ENCODE data around the gene SFXN5.
"Not testable (repeated sequence)": the region's sequence is repeated elsewhere in the genome, so short reads cannot be mapped to it uniquely, and the experiment has no call there.

SFXN5 gene

DNA sequence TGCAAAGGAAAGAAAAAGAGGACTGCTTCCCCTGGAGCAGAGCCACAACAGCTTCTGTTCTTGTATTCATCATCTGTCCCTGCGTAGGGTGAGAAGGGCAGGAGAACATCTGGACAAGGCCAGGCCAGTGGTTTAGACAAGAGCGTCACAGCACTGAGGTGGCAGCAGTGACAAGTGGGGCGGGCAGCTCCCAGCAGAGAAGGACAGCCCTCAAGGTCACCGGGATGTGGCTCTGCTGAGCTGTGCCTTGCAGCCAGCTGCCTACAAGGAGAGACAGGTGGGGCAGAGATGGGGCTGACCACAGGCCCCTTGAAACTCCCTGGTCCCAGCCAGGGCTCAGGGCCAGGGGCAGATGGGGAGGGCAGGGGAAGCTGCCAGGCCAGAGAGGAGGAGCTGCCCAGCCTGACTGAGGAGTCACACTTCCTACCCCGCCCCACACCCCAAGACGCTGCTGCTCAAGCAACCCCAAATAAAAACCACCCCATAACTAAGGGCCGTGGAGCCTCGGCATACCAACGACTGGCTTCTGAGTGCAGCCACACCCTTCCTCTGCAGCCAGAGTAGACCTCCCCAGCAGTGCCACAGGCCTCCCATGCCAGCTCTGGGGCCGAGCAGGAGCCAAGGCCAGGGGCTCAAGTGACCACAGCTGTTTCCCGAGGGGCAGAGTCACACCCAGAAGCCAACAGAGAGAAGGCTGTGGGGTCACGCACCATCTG lies 35.9 kb upstream of the SFXN5 start:
- Mint-ChIP-seq H3K4me3 (no peak overlapping the region), H3K9me3 (no peaks in the 10 kb centered on the region), H3K36me3 (ENCODE audit: low read depth) (peaks cover 2% of the 10 kb centered on the region), H3K4me1 (ENCODE audit: low read depth) (peaks cover 33% of the 10 kb centered on the region), H3K27ac (no peak overlapping the region), H3K27me3 (ENCODE audit: low read depth) (no peaks in the 10 kb centered on the region)

DNA sequence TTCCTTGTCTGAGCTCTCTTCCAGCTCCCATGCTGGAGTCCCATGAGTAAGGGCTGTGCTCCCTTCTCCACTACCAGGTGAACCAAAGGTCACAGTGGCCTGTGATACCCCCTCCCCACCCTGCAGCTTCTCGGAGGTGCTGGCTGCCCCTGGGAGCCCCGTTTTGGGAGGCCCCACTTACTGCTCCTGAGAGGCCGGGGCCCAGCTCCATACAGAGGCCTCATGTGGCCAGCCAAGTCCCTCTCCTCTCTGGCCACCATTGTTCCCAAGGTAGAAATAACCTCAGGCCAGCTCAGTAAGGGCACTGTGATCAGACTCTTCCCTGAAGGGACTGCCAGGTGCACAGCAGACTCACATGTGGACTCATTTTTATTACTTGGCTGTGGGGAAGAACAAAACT lies 35.3 kb upstream of the SFXN5 start:
- H3K27ac Mint-ChIP-seq, result no peak overlapping the region
- H3K36me3 Mint-ChIP-seq (ENCODE audit: low read depth), result peaks cover 2% of the 10 kb centered on the region
- H3K4me1 Mint-ChIP-seq (ENCODE audit: low read depth), result peaks cover 31% of the 10 kb centered on the region
- no peak overlapping the region for H3K4me3 Mint-ChIP-seq
- no peaks in the 10 kb centered on the region for H3K9me3 Mint-ChIP-seq
- H3K27me3 Mint-ChIP-seq (ENCODE audit: low read depth), result no peaks in the 10 kb centered on the region

DNA sequence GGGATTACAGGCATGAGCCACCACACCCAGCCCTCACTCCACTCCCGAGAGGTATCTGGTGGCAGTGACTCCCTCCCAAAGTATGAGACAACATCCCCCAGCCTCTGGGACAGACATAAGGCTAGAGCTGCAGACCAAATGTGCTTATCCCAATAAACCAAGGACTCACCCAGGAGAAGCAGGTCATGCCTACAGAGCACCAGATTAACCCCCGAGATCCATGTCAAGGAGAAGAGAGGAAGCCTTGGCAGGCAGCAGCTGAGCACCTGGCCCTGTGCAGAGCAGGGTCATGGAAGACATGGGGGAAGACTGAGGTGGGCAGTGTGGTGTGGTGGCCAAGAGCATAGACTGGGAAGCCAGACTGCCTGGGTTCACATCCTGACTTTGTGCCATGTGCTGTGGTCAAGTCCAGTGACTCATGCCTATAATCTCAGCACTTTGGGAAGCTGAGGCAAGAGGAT lies 34.0 kb upstream of the SFXN5 start:
- H3K4me3 Mint-ChIP-seq, result no peak overlapping the region
- no peaks in the 10 kb centered on the region for H3K9me3 Mint-ChIP-seq
- H3K4me1 Mint-ChIP-seq (ENCODE audit: low read depth), result peaks cover 19% of the 10 kb centered on the region
- no peaks in the 10 kb centered on the region for H3K27me3 Mint-ChIP-seq (ENCODE audit: low read depth)
- no peak overlapping the region for H3K27ac Mint-ChIP-seq
- peaks cover 2% of the 10 kb centered on the region for H3K36me3 Mint-ChIP-seq (ENCODE audit: low read depth)

DNA sequence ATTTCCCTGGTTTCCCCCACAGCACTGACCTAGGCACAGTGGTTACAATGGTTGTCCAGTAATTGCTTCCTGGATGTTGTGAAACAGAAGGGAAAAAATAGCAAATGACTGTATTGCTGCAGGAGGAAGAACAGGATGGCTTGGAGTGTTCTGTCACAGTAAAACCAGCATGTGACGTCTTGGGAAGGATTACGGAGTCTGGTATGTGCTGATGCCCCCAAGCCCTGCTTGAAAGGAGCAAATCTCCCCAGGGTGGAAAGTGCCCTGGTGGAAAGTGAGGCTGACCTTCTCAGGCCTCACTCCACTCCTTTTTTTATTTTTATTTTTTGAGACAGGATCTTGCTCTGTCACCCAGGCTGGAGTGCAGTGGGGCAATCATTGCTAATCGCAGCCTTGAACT lies 33.4 kb upstream of the SFXN5 start:
- H3K27ac Mint-ChIP-seq, result no peak overlapping the region
- no peaks in the 10 kb centered on the region for H3K27me3 Mint-ChIP-seq (ENCODE audit: low read depth)
- peaks cover 18% of the 10 kb centered on the region for H3K4me1 Mint-ChIP-seq (ENCODE audit: low read depth)
- no peak overlapping the region for H3K4me3 Mint-ChIP-seq
- H3K9me3 Mint-ChIP-seq, result no peaks in the 10 kb centered on the region
- H3K36me3 Mint-ChIP-seq (ENCODE audit: low read depth), result peaks cover 2% of the 10 kb centered on the region

DNA sequence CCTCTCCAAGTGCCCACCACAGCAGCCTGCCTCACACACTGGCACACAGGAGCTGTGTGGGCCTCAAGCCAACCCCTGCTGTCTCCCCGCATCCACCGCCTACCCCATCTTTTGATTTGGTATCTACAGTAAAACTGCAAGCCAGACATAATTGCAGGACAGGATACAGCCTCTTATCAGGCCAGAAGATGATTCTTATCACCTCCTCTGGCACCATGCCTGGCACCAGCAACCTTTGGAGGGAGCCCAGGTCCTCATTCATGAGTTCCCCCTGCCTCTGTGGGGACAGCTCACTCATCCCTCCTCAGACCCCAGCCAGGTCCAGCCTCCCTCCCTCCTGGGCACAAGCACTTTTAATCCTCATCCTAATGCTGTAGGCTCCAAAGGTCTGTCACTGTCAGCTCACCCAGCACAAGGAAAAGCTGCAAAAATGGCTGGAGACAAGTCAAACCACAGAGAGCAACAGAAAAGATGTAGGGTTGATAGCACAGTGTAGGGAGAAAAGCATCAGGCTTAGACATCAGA lies 31.6 kb upstream of the SFXN5 start:
- no peaks in the 10 kb centered on the region for H3K27me3 Mint-ChIP-seq (ENCODE audit: low read depth)
- no peaks in the 10 kb centered on the region for H3K9me3 Mint-ChIP-seq
- H3K4me1 Mint-ChIP-seq (ENCODE audit: low read depth), result peaks cover 18% of the 10 kb centered on the region
- H3K27ac Mint-ChIP-seq, result peak overlapping the region; percentile 2
- peaks cover 2% of the 10 kb centered on the region for H3K36me3 Mint-ChIP-seq (ENCODE audit: low read depth)
- H3K4me3 Mint-ChIP-seq, result no peak overlapping the region

DNA sequence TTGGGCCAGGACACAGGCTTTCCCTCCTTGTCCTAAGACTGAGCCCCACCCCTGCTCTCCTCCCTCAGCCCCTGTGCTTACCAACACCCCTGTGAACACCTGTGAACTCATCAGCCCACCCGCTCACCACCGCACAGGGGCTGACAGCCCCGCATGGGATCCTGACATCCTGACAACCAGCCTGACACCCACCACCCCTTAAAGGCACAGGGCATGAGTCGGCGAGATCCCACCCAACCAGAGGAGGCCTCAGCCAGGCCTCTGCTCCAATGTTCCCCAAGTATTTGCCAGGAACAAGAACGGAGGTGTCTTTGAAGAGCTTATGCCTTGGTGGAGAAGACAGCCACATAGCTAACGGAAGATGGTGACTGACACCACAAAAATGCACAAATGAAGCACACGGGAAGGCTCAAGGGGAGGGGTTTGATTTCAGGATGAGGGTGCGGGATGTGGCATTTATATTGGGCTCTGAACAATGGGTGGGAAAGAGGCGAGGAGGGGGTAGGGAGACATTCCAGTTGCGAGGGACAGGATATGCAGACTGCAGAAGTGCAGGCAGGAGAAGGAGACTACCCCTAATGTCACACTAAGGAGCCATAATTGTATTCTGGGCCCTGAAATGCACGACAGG lies 30.2 kb upstream of the SFXN5 start:
- Mint-ChIP-seq H3K9me3 (no peaks in the 10 kb centered on the region), H3K4me1 (ENCODE audit: low read depth) (peaks cover 11% of the 10 kb centered on the region)

DNA sequence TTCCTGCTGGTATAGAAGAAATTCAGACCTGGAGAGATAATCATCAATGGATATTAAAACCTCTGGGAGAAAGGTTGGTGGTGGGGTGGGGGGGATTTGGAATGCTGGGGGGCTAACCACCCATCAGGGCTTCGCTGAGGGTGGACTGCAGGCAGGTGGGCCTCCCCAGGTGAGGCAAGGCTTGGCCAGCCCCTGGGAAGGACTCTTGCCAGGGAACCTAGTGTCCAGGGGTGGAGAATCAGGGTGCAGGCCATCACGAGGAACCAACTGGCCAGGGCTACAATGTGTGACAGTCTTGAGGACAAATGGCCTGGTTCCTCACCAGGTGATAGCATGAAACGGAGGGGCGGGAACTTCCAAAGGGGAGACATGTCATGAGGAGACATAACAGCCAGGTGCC lies 29.4 kb upstream of the SFXN5 start:
- Mint-ChIP-seq H3K27me3 (ENCODE audit: low read depth) (no peaks in the 10 kb centered on the region), H3K9me3 (no peaks in the 10 kb centered on the region)

More for the DNA sequence above, 30.2 kb upstream of the SFXN5 start:
- Mint-ChIP-seq H3K27ac (no peak overlapping the region), H3K27me3 (ENCODE audit: low read depth) (no peaks in the 10 kb centered on the region), H3K36me3 (ENCODE audit: low read depth) (peaks cover 2% of the 10 kb centered on the region), H3K4me3 (no peak overlapping the region)

DNA sequence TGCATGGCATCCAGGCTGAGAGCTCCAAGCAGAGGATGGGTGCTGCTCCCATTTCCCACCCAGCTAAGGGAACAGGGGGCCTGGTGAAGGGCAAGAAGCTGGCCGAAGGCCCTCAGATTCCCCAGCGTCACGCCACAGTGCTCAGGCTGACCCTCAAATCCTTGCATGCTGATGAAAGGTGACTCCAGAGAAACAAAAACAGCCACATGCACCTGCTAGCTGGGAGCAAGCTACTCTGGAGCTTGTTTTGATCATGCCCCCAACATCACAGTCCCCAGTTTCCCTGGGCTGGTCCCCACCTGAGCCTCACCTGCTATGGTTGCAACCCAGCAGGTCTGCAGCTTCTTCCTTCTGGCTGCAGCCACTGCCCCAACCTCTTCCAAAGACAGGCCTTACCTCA lies 28.0 kb upstream of the SFXN5 start:
- Mint-ChIP-seq H3K9me3 (no peaks in the 10 kb centered on the region), H3K4me3 (no peak overlapping the region), H3K27ac (no peak overlapping the region), H3K36me3 (ENCODE audit: low read depth) (no peaks in the 10 kb centered on the region), H3K4me1 (ENCODE audit: low read depth) (peaks cover 14% of the 10 kb centered on the region), H3K27me3 (ENCODE audit: low read depth) (no peaks in the 10 kb centered on the region)

More for the DNA sequence above, 29.4 kb upstream of the SFXN5 start:
- H3K27ac Mint-ChIP-seq, result no peak overlapping the region
- H3K36me3 Mint-ChIP-seq (ENCODE audit: low read depth), result peaks cover 2% of the 10 kb centered on the region
- H3K4me3 Mint-ChIP-seq, result no peak overlapping the region
- peaks cover 14% of the 10 kb centered on the region for H3K4me1 Mint-ChIP-seq (ENCODE audit: low read depth)

DNA sequence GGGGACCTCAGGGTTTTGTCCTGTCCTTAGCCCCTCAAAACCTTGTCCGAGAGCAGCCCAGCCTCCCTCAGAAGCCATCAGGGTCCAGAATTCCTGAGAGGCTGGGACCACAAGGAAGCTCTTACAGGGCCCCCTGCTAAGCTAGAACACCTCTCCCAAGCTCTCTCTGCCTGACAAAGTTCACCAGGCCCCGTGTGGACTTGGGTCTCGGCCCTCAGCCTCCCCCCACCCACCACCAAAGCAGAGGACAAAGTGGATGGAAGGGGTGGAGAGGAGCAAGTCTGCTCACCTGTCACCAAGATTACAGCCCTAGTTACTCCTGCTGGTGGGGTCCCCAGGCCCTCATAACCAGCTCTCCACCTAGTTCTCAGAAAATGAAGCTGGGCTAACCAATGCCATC lies 24.4 kb upstream of the SFXN5 start:
- Mint-ChIP-seq H3K27ac (no peak overlapping the region), H3K4me1 (ENCODE audit: low read depth) (peaks cover 5% of the 10 kb centered on the region), H3K36me3 (ENCODE audit: low read depth) (no peaks in the 10 kb centered on the region), H3K4me3 (no peak overlapping the region), H3K9me3 (no peaks in the 10 kb centered on the region), H3K27me3 (ENCODE audit: low read depth) (no peaks in the 10 kb centered on the region)

DNA sequence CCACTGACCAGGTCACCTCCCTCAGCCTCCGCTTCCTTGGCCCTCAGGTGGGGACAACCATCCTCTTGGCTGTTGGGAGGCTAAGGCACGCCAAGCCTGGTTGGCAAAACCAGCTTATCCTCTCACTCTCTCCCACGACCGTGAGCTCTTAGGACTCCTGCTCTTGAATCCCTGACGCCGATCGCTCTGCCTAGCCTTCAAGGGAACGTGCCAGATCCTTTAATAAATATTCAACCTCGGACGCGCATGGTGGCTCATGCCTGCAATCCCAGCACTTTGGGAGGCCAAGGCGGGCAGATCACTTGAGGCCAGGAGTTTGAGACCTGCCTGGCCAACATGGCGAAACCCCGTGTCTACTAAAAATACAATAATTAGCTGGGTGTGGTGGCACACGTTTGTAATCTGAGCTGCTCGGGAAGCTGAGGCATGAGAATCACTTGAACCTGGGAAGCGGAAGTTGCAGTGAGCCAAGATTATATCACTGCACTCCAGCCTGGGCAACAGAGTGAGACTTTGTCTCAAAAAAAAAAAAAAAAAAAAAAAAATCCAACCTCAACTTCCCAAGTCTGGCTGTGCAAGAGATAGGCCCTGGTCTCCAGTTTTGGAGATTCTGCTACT lies 22.2 kb upstream of the SFXN5 start:
- not testable (repeated sequence) for H3K4me1 Mint-ChIP-seq (ENCODE audit: low read depth); H3K4me3 Mint-ChIP-seq; H3K9me3 Mint-ChIP-seq; H3K36me3 Mint-ChIP-seq (ENCODE audit: low read depth); H3K27ac Mint-ChIP-seq; H3K27me3 Mint-ChIP-seq (ENCODE audit: low read depth)

DNA sequence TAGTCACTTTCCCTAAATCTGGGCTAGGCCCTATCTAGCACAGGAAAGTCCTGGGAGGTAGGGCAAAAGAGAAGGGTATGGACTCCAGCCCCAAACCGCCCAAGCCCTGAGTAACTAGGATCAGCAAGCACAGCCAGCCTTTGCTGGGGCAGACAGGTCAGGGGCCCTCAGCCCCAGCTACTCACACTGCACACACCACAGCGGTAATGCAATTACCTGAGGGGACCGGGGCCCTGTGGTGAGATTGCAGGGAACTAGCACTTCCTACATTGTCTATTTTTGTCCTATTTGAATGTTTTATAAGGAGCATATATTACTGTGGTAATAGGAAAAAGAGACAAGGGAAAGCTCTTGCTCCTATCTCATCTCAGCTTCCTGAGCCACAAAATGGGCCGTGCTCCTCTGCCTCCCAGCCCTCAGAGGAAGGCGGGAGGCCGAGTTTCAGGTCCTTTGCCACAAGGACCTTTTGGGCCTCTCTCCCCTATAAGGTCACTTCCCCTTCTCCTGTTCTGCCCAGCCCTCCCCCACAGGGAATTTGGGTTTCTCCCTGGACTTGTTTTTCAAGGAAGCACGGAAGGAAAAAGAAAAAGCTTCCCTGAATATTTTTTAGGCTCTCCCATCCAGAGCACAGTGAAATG lies 20.8 kb upstream of the SFXN5 start:
- Mint-ChIP-seq H3K4me3 (no peak overlapping the region), H3K9me3 (no peaks in the 10 kb centered on the region), H3K27me3 (ENCODE audit: low read depth) (no peaks in the 10 kb centered on the region), H3K27ac (no peak overlapping the region), H3K36me3 (ENCODE audit: low read depth) (no peaks in the 10 kb centered on the region), H3K4me1 (ENCODE audit: low read depth) (peaks cover 2% of the 10 kb centered on the region)

DNA sequence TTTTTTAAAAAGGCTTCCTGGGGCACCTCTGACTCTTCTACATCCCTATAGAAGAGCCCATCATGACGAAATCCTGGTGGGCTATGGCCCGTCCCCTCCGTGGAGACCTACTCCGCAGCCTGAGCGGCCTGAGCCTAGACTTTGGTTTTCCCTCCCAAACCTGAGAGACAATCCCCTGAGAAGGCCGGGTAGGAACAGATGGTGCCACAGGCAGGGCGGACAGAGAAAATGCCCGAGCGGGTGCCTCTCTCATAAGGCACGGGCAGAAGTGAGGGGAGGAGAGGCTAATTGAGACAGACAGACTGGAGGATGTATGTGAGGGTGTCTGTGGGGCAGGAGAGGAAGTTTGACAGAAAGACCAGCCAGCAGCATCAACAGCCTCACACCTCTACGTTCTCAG lies 20.2 kb upstream of the SFXN5 start:
- Mint-ChIP-seq H3K27me3 (ENCODE audit: low read depth) (no peaks in the 10 kb centered on the region), H3K36me3 (ENCODE audit: low read depth) (no peaks in the 10 kb centered on the region), H3K27ac (no peak overlapping the region), H3K4me1 (ENCODE audit: low read depth) (peaks cover 2% of the 10 kb centered on the region), H3K4me3 (no peak overlapping the region), H3K9me3 (no peaks in the 10 kb centered on the region)

DNA sequence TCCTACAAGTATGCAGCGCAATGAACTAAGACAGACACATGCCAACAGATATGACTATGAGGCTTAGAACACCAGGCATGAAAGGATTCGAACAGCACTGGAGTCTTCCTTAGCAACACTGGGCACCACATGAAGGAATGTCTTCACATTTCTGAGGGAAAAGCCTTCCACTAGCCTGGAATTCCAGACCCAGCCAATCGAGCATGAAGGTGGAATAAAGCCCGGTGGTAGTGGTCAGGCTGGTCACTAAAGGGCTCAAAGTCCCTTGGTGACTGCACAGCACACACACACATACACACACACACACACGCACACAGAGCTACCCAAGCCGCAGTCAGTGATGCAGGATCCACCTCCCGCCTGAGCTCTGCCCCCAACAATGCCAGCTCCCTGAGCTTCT lies 19.7 kb upstream of the SFXN5 start:
- Mint-ChIP-seq H3K4me3 (no peak overlapping the region), H3K36me3 (ENCODE audit: low read depth) (no peaks in the 10 kb centered on the region), H3K4me1 (ENCODE audit: low read depth) (no peaks in the 10 kb centered on the region), H3K27me3 (ENCODE audit: low read depth) (no peaks in the 10 kb centered on the region), H3K27ac (no peak overlapping the region), H3K9me3 (no peaks in the 10 kb centered on the region)

DNA sequence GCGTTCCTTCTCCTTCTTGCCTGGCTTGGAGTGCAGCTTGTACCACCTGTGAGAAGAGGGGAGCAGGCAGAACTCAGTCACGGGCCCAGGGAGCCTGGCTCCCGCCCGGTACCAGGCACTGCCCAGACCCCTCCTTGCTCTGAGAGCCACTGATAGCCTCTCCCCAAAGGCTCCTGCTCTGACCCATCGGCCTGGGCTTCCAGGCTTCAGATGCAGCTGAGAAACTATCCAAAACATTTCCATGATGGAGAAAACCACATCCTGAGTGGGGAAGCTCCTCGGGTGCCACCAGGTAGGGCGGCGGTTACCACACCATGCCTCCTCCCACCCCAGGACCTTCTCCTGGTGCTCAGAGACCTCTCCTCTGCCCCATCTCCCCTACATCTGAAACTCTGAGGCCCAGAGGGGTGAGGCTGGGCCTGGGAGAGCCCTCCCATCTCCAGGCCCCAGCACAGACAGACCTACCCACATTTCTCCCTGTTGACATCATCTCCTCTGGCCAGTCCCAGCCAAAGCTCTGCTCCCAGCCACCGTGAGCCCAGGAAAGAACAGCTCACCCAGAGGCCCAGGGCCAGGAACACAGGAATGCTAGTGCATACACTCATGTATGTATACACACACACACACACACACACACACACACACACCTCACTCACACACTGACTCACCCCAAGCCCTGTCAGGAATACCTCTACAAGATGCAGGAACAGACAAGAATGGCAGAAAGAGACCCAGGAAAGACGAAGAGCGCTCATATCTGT lies 17.9 kb upstream of the SFXN5 start:
- H3K36me3 Mint-ChIP-seq (ENCODE audit: low read depth), result no peaks in the 10 kb centered on the region
- H3K9me3 Mint-ChIP-seq, result no peaks in the 10 kb centered on the region
- H3K27ac Mint-ChIP-seq, result peak overlapping the region; percentile 42
- H3K4me3 Mint-ChIP-seq, result no peak overlapping the region
- peaks cover 2% of the 10 kb centered on the region for H3K4me1 Mint-ChIP-seq (ENCODE audit: low read depth)
- H3K27me3 Mint-ChIP-seq (ENCODE audit: low read depth), result no peaks in the 10 kb centered on the region
